Prostate gland (tissue), 1 donor: ENCODE results near the gene SFRP2.

Source experiments
- POLR2A ChIP-seq: fragments of 450-650 bp; IDR thresholded peaks from one replicate; pipeline ENCODE4 v1.6.1; 2016; ENCODE audit warnings: antibody characterized with exemption, mild to moderate bottlenecking
- POLR2AphosphoS5 ChIP-seq: sonication (generic); formaldehyde crosslinking; IDR thresholded peaks from one replicate; pipeline ENCODE4 v1.6.1; 2017; ENCODE audit warnings: antibody characterized with exemption

DNA sequence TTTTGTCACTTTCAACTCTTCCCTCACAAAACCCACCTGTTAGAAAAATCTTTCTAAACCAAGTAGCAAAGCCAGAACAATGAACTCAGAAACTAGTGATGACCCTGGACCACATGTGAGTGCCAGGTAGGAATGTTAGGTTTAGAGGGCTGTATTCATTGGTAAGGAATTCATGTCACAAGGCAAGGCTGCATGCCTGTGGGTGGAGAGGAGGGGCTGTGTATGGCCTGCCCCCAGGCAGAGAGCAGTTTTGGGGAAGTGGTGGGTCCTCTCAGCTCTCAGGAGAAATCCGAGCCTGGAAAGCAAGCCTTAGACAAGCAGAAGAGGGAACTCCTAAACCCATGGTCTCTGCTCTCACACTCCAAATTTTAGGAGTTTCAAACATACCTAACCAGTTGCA lies 31.5 kb downstream of the SFRP2 start:
- TF ChIP-seq POLR2A (no peak), POLR2AphosphoS5 (no peak)
